Panc1 (cell line): Measurements from ENCODE around the gene SEC61B. TPM values are rescaled to one million over a fixed set of nuclear protein-coding genes. Genes with fewer than 3 reads are reported as not detected.

ENCODE experiments used
- ATAC-seq: fragments of 200-7000 bp; cut with Tn5 transposase; 2 replicates; pipeline ENCODE4 v1.9.1; 2020; ENCODE audit warnings: mild to moderate bottlenecking, moderate library complexity
- BruUV-seq: library from RNA; stranded (reverse); fragments of 400-500 nt; replicated peaks from 2 replicates; lab custom pipeline; 2021; lab: Mats Ljungman, UMichigan
- CTCF ChIA-PET: fragments of 300-600 bp; sonication (Branson Sonifier 250); formaldehyde crosslinking; loops from one replicate; lab custom pipeline; 2022; ENCODE audit warnings: antibody characterized with exemption; lab: Charles Lee
- POLR2A ChIA-PET: fragments of 300-600 bp; sonication (Branson Sonifier 250); formaldehyde crosslinking; loops from one replicate; lab custom pipeline; 2022; ENCODE audit warnings: antibody characterized with exemption; lab: Charles Lee
- DNase-seq: peaks from one replicate; pipeline ENCODE4 v3.0.0-alpha.2; 2010; ENCODE audit warnings: low read depth, low spot score
- H3K27ac ChIP-seq: 2 replicates; pipeline ENCODE4 v1.5.1; 2011; ENCODE audit warnings: mild to moderate bottlenecking, low read length, inconsistent platforms
- H3K27me3 ChIP-seq: fragments of 200-500 bp; sonication (Bioruptor generic); 2 replicates; pipeline ENCODE4 v1.6.0; 2014; ENCODE audit warnings: low read length, inconsistent platforms; ENCODE audit not compliant: control insufficient read depth, insufficient read depth
- H3K36me3 ChIP-seq: fragments of 200-500 bp; sonication (Bioruptor generic); 2 replicates; pipeline ENCODE4 v1.5.1; 2014; ENCODE audit warnings: inconsistent platforms, mild to moderate bottlenecking, low read length, moderate library complexity; ENCODE audit not compliant: control insufficient read depth, insufficient read depth
- H3K4me1 ChIP-seq: 2 replicates; pipeline ENCODE4 v1.5.1; 2011; ENCODE audit warnings: inconsistent platforms, mild to moderate bottlenecking, low read length, moderate library complexity; ENCODE audit not compliant: control insufficient read depth, insufficient read depth
- H3K4me3 ChIP-seq, 2 experiments: 2 replicates each; pipeline ENCODE4 v1.5.1; 2011 to 2012; ENCODE audit warnings: low read depth in 2 of 2, low read length in 2 of 2, mild to moderate bottlenecking in 2 of 2, inconsistent platforms in 1 of 2, moderate library complexity in 1 of 2
- H3K9me3 ChIP-seq: fragments of 200-500 bp; sonication (Bioruptor generic); 2 replicates; pipeline ENCODE4 v1.5.1; 2014; ENCODE audit warnings: low read depth, mild to moderate bottlenecking, inconsistent platforms, low read length, moderate library complexity; ENCODE audit not compliant: control insufficient read depth, insufficient read depth
- POLR2AphosphoS5 ChIP-seq: IDR thresholded peaks from 2 replicates; pipeline ENCODE4 v1.6.1; 2012; ENCODE audit warnings: mild to moderate bottlenecking, low read depth, low read length, moderate library complexity
- SIN3A ChIP-seq: IDR thresholded peaks from 2 replicates; pipeline ENCODE4 v1.6.1; 2012; ENCODE audit warnings: low read depth, mild to moderate bottlenecking, low read length, moderate library complexity, borderline replicate concordance; ENCODE audit not compliant: insufficient read depth
- TCF7L2 ChIP-seq: IDR thresholded peaks from 2 replicates; pipeline ENCODE4 v1.6.1; 2011; ENCODE audit warnings: mild to moderate bottlenecking, low read depth, low read length, inconsistent platforms
- in situ Hi-C: cut with HindIII; loops from 2 replicates; pipeline ENCODE4 v1.10.0; 2016; ENCODE audit warnings: low sequenced_read_pairs, low pct_unique_long_range_greater_than_20kb
- intact Hi-C: fragments of 100-400 bp; cut with micrococcal nuclease; formaldehyde crosslinking; loops from one replicate; pipeline ENCODE4 v1.10.0; 2022; ENCODE audit not compliant: unreplicated experiment
- total RNA-seq: library from RNA; stranded (reverse); gene quantifications from one replicate; pipeline ENCODE4 v1.2.1, GENCODE V29; 2021; ENCODE audit not compliant: unreplicated experiment
- TF ChIP-seq, protein P1 (sequence below): fragments of 450-650 bp; IDR thresholded peaks from 2 replicates; pipeline ENCODE4 v1.5.1; 2017; ENCODE audit warnings: mild to moderate bottlenecking
- TF ChIP-seq, protein P2 (sequence below), 2 experiments: IDR thresholded peaks; 2 replicates each; pipeline ENCODE4 v1.6.1; 2011 to 2012; ENCODE audit warnings: low read depth in 2 of 2, control low read depth in 1 of 2, low read length in 1 of 2, mild to moderate bottlenecking in 1 of 2, moderate library complexity in 1 of 2; ENCODE audit not compliant: insufficient read depth in 1 of 2

SEC61B gene
- total RNA-seq, 1 experiment from 2014 or later, result 90.4 TPM

DNA sequence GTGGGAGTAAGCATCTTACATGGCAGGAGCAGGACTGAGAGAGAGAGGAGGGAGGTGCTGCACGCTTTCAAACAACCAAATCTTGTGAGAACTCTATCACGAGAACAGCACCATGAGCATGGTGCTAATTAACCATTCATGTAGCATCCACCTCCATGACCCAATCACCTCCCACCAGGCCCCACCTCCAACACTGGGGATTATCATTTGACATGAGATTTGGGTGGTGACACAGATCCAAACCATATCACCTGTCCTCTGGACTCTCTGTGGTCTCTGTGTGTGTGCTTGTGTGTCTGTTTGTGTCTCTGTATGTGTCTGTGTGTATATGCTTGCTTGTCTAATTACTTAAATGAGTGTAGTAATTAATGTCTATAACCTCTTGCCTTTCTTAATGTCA lies 31.1 kb downstream of the SEC61B start:
- TF ChIP-seq, protein P1, sequence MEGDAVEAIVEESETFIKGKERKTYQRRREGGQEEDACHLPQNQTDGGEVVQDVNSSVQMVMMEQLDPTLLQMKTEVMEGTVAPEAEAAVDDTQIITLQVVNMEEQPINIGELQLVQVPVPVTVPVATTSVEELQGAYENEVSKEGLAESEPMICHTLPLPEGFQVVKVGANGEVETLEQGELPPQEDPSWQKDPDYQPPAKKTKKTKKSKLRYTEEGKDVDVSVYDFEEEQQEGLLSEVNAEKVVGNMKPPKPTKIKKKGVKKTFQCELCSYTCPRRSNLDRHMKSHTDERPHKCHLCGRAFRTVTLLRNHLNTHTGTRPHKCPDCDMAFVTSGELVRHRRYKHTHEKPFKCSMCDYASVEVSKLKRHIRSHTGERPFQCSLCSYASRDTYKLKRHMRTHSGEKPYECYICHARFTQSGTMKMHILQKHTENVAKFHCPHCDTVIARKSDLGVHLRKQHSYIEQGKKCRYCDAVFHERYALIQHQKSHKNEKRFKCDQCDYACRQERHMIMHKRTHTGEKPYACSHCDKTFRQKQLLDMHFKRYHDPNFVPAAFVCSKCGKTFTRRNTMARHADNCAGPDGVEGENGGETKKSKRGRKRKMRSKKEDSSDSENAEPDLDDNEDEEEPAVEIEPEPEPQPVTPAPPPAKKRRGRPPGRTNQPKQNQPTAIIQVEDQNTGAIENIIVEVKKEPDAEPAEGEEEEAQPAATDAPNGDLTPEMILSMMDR, result no peak
- no peak for TF ChIP-seq POLR2AphosphoS5
- TF ChIP-seq SIN3A, result no peak
- BruUV-seq, result no TSS peak
- H3K4me3 ChIP-seq, result no peak overlapping the region
- no peaks in the 10 kb centered on the region for H3K27me3 ChIP-seq
- DNase-seq (no peak), ATAC-seq (no peak)
- ChIA-PET CTCF (no interaction called here), POLR2A (no interaction called here)
- intact Hi-C loops, result no loop called here
- H3K9me3 ChIP-seq, result no peaks in the 10 kb centered on the region
- in situ Hi-C loops, result no loop called here
- no peak overlapping the region for H3K27ac ChIP-seq
- H3K36me3 ChIP-seq, result no peaks in the 10 kb centered on the region
- H3K4me1 ChIP-seq, result no peaks in the 10 kb centered on the region

DNA sequence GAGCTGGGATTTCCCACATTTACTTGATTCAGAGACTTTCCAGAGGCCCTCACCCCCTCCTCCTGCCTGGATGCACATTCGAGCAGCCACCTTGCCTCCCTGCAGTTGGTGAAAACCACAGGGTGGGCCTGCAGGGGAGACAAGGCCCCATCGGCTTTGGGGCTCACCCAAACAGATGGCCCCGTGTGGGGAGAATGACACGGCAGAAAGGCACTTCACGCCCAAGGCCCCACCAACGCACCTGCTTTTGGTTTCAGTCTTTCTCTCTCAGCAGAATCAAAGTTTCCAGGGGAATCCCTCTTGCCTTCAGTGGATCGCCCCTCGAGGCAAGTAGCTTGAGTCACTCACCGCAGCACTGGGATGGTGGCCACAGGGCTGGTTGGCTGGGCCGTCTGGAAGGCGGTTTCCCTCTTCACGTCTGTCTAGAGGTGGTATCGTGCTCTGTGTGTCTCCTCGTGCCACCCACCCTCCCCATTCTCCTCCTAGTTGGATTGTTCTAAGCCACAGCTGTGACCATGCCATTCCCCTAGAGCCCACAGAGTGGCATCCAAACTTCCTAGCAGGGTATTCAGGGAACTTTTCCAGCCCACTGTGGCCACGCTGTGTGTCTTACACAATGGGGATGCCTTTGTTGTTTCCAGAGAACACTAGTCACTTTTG lies 31.8 kb downstream of the SEC61B start:
- TF ChIP-seq, protein P2, sequence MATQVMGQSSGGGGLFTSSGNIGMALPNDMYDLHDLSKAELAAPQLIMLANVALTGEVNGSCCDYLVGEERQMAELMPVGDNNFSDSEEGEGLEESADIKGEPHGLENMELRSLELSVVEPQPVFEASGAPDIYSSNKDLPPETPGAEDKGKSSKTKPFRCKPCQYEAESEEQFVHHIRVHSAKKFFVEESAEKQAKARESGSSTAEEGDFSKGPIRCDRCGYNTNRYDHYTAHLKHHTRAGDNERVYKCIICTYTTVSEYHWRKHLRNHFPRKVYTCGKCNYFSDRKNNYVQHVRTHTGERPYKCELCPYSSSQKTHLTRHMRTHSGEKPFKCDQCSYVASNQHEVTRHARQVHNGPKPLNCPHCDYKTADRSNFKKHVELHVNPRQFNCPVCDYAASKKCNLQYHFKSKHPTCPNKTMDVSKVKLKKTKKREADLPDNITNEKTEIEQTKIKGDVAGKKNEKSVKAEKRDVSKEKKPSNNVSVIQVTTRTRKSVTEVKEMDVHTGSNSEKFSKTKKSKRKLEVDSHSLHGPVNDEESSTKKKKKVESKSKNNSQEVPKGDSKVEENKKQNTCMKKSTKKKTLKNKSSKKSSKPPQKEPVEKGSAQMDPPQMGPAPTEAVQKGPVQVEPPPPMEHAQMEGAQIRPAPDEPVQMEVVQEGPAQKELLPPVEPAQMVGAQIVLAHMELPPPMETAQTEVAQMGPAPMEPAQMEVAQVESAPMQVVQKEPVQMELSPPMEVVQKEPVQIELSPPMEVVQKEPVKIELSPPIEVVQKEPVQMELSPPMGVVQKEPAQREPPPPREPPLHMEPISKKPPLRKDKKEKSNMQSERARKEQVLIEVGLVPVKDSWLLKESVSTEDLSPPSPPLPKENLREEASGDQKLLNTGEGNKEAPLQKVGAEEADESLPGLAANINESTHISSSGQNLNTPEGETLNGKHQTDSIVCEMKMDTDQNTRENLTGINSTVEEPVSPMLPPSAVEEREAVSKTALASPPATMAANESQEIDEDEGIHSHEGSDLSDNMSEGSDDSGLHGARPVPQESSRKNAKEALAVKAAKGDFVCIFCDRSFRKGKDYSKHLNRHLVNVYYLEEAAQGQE (IDR thresholded peaks at IDR 0.05; ENCODE audit: insufficient read depth in 1 of 2, low read depth in 2 of 2, low read length in 1 of 2), result no peak
- TF ChIP-seq TCF7L2 (no peak), SIN3A (no peak), POLR2AphosphoS5 (no peak)
- TF ChIP-seq, protein P1, result no peak
- Histone ChIP-seq H3K36me3 (no peaks in the 10 kb centered on the region), H3K9me3 (no peaks in the 10 kb centered on the region), H3K4me1 (no peaks in the 10 kb centered on the region), H3K27me3 (no peaks in the 10 kb centered on the region), H3K4me3 (no peak overlapping the region), H3K27ac (no peak overlapping the region)
- BruUV-seq, result no TSS peak
- in situ Hi-C loops (no loop called here), intact Hi-C loops (no loop called here)
- POLR2A ChIA-PET, result no interaction called here
- CTCF ChIA-PET, result no interaction called here
- ATAC-seq (no peak; the same call in 1 of the 2 replicates), DNase-seq (no peak)
